ENCODE data around the gene CASTOR1.

The CASTOR1 gene

DNA sequence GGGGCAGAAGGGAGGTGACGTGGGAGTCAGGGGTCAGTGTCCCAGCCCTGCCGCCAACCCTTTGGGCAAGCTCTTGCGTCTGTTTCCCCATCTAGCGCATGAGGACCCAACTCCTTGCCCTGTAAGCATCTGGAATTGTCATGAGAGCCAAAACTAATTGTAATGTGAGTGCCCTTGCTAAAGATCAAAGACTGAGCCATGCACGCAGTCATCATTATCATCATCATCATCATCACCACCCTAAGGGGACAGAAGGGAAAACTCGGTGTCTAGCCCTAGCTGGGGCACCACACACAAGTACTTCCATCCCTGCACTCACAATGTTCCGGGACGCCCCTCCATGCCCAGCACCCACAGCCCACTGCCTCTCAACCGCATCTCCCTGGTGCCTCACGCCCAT is 45.2 kb downstream of the CASTOR1 start:
- DNase-seq, result no peak

DNA sequence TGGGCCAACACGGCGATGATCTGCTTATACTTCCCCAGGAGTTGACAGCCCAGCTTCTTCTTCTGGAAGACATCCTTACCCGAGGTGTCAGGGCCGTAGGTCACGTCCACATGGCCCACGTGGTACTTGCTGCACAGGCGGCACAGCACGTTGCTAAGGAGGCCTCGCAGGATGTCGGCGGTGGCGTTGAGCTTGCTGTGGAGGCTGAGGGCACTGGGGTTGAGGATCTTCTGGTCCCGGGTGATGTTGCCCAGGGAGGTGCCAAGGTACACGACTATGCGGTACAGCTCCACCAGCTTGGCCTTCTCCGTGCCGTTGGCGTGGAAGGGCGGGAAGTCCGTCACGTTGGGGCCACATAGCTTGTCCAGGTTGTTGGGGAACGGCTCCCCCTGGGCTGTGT is 45.6 kb downstream of the CASTOR1 start:
- DNase-seq, result peak; percentile 64

DNA sequence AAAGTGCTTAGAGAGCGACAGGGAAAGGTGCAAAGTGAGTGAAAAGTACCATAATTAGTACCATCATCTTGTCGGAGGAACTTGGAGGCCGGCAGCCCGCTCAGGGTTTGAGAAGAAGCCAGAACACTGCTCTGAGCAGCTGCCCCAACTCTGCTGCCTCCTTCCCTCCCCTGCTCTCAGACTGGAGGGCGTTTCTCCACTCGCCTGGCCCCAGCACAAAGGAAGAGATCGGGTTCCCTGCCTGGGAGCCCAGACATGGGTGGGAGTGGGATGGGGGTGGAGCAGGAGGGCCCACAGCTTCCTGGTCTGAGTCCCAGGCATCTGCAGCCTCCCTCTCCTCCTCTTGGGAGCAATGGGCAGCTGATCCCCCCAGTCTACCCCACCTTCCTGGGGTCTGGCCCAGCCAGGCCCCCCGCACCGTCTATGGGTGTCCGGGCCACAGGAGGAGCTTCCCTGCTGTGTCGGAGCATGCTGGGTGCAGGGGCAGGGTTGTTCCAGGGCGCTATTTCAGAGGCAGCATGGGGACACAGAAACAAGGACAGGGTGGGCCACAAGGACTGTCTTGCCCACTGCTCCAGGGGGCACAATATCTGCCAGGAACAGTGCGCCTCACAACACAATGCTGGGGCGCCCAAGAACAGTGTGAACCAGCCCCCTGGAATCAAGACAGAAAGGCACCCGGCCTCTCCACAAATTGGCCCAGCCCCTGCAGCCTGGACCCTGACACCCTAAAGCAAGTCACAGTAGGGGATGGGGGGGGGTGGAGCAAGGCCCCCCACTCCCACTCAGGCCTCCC is 47.5 kb downstream of the CASTOR1 start:
- peak; percentile 46 for DNase-seq

DNA sequence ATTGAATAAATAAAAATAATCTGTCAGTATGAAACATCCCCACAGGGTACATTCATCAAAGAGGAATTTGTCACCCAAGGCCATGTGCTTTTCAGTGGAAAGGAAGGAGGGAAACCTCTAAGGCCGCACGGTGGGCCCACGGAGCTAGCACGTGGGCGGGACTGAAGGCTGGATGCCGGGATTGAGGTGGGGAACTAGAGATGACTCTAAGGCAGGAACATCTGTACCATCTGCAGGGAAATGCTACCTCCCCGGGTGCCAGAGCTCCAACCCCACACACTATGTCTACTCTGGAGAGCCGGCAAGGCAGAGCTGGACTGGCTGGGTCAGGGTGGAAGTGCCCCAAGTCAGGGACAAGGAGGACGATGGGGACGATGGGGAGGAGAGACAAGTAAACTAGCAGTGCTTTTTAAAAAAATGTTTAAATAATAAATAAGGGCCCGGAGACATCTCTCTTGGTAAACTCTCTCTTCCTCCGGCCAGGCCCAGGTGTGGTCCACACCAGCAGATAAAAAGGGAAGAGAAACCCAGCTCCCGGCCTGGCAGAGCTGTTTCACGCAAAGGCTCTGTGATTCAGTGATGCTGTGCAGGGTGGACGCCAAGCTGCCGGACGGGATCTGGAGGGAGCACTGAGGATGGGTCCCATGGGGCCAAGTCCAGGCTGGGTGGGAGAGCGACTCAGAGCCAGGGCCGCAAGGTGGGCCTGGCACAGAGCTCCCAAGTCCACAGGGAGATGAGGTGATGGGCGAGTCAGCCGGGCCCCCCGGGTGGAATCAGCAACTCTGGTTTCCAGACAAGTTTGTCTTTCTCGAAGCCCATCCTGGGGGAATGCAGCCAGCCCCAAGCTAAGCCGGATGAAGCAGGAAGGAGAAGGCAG is 48.5 kb downstream of the CASTOR1 start:
- peak; percentile 51 for DNase-seq

DNA sequence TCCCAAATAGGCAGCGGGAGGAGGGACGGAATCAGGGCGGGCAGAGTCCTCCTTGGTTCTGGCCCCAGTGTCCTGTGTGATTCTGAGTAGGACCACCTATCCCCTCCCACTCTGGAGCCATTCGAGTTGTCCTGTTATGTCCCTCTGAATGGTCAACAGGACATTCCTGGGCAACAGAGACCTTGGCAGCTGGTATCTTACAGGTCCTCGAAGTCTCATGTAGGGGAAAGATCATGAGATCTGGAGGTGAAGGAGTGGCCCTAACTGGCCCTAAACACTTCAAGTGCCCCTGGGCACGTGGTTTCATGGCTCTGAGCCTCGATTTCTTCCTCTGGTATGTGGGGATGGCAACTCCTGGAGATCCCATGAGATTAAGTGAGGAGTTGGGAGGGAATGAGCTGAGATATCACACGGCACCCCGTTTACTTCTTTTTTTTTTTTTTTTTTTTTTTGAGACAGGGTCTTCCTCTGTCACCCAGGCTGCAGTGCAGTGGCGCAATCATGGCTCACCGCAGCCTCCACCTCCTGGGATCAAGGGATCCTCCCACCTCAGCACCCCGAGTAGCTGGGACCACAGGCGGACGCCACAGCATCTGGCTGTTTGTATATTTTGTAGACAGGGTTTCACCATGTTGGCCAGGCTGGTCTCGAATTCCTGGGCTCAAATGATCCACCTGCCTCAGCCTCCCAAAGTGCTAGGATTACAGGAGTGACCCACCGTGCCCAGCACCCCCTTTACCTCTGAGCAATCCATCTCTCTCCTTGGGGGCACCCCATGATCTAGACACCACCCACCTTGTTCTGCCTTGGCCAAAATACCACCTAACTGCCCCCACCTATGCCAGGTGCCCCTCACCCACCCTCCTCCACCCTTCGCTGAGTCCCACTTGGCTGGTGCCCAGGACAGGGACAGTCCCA is 49.6 kb downstream of the CASTOR1 start:
- peak; percentile 55 for DNase-seq

DNA sequence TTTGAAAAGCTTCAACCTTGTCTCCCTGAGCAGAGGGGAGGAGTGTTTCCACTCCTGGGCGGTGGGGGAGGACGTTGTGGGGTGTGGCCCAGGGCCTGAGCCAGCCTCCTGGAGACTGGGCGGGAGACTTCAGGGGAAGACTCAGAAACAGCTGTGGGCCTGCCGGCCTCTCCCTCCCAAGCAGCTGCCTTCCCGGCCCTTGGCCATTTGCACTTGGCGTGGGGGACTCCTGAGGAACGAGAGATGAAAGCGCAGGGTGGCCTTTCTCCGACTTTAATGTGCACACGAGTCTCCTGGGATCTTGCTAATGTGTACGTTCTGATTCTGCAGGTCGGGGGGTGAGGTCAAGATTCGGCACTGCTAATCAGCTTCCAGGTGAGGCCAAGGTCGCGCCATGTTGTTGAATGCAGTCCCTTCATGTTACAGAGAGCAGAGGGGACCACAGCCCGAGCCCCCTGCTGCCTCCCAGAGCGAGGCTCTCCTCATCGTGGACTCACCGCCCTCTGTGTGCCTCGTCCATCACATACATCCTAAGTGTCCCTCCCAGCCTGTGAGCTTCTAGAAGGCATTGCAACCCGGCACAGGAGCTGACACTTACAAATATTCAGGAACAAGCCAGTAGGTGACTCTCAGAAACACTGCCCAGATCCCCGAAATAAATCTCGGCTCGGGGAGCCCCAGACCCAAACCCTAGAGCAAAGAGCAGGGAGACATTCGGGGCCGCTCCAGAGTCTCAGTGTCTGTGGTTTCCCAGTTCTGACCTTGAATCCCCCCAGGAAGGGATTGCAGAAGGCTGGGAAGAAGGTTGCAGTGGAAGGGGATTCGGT is 50.4 kb downstream of the CASTOR1 start:
- peak; percentile 43 for DNase-seq

DNA sequence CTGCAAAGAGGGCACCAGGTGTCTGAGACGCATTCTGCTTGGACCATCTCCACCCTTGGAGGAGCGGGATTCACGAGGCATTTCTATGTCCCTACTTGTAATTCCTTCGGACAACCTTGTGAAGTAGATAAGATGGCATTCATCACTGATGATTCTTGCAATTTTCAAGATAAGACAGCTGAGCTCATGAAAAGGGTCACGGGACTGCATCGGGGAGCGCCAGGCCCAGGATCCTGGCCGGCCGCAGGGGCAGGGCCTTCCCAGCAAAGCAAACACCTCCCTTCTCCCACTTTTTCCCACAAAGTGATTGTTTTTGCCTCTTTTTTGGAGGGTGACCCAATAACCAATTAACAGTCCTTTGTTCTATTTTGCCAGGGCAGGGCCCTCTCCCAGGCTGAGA is 51.2 kb downstream of the CASTOR1 start:
- no peak for DNase-seq

DNA sequence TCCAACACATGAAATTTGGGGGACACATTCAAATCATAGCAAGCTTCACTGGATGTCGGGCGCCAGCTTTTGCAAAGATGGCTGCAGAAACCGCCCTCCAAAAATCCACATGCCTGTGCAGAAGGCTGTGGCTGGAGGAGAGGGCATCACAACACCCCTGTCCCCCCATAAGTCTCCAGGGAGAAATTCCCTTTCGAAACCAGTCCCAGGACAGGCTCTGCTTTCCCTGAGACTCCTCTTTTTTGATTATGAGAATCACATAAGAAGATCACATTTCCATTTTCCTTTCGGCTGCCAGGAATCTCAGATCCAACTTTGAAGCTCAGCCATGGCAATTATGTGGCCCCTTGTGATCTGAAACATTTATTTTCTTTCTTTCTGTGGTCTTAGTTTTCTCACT is 52.4 kb downstream of the CASTOR1 start:
- no peak for DNase-seq

DNA sequence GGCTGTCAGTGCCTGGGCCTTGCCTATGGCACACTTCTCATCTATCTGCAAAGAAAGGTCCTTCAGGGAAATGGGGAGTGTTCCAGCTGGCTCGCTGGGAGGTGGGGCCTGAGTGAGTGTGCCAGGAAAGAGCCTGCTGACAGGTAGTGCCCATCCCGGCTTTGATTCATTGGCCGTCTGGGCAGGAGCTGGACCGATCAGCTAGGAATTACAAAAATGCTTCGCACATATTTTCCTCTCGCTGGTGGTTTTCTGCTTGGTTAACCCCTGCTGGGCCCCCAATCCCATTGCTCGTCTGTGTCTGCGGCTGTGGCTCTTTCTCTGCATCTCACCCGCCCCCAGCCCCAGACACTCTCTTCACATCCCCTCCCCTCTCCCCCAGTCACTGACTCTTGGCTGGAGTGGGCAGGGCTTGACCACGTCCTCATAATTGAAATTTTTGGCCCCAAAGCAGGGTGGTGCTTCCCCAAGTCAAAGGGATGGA is 53.6 kb downstream of the CASTOR1 start:
- DNase-seq, result no peak
